ENCODE measurements around the gene PLCXD3.

- no peak for TF ChIP-seq CTCF (IDR thresholded peaks at IDR 0.05; ENCODE audit: insufficient read depth, low read length)
- no peak for TF ChIP-seq REST (IDR thresholded peaks at IDR 0.05; ENCODE audit: insufficient replicate concordance, low read depth)
- no peak for TF ChIP-seq GABPA (IDR thresholded peaks at IDR 0.05; ENCODE audit: low read depth)
Measured at GRCh38 chr5:41509399-41510175, 814 bp downstream of the PLCXD3 start.

All from HL-60 (cell line).